HG02678 (cell line): ENCODE data around the gene TSSK2.
A peak's percentile ranks its signal among the peaks of the same experiment; 100 is the strongest.

Experiments
- ATAC-seq: cut with Tn5 transposase; IDR thresholded peaks from one replicate; pipeline ENCODE4 v1.9.1; 2021; ENCODE audit warnings: mild to moderate bottlenecking, moderate library complexity; ENCODE audit not compliant: unreplicated experiment

Gene TSSK2

DNA sequence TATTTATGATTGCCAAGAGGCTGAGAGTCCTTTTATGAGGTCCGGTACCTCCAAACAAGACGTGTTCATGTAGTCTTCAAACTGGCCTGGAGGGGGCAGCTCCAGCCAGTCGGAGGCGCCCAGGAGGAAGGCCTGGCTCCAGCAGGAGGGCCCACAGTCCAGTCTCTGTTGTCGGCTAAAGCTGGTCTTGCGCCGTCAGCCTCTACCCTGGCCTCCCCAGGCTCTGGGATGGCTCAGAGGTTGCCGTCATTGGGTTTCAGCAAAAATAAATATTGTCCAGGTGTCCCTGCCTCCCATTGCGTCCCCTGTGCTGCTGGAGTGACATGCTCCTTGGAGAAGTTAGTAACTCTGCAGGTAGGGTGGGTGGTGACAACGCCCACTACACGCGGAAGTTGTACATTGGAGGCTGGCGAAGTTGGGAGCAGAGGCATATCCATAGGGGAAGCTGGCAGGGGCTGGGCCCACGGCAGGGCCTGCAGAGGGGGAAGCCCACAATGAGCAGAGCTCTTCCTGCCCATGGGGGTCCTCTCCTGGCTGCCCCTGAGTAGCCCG lies 48.5 kb downstream of the TSSK2 start:
- ATAC-seq = peak; percentile 28

DNA sequence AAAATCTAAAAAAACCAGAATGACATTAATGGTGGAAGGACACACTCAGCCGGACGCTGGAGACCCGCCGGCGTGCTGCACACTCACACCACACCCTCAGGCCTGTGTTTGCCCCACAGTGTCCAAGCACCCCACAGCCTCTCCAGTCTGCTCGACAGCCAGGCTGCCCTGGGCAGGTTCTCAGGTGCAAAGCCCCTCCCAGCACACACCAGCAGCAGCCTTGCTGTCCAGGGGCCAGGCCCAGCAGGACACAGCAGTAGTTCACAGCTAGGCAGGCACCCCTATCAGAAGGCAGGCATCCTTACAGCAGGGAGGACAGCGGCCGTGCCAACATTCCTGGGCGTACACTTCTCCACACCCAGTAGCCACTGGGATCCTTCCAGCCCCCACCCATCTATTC lies 49.1 kb downstream of the TSSK2 start:
- ATAC-seq = no peak

DNA sequence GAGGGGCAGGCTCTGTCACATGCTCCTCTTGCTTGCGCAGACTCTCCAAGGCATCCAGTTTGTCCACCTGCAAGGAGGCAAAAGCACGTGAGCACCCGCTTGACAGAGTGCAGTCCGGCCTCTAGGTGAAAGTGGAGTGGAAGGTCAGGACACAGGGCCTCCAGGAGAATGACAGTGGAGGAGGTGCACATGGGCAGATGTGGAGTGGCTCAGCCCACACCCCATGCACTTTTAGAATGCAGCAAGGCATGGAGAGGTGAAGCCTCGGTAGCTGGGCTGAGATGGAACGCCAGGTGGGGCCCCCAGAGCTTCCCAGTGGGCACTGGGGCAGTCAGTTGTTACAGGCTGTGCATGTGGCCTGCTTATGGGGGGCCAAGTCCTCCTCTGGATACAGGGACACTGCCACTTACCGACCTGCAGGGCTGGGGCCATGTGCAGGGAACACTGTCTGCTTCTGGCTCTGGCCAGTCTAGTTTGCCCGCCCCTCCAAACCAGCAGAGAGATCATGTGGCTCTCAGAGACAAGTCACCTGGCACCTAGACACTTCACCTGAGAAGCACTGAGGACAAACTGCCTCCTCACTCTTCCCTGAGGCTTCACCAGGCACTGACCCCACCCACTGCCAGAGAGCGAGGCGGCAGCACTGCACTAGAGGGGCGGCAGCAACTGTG lies 49.8 kb downstream of the TSSK2 start:
- no peak for ATAC-seq

DNA sequence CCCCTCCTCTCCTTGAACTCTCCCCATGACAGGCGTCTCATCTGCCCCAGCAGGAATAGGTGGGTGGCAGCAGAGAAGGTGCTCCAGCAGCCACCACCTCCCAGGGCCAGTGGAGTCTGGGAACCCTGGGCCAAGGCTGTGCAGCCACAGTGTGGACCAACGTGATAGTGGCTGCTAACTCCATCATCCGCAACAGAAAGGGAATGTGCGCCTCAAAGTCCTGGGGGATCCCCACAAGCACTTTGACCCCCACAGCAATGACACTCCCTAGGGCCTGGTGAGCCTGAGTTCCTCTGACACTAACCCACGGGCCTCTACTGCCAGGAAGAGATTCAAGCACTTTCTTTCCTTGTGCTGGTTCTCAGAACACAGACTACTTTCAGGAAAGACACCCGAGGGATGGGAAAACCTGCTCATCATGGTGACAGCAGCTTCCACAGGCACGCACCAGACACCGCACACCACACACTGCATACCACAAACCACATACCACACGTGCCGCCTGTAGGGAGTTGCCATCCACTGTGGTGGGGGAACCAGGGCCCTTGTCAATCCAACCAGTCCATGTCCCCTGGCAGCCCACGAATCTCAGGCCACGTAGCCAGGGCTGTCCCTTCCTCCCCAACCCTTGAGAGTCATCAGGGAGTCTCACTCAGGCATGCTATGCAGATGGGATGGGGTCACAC lies 50.8 kb downstream of the TSSK2 start:
- ATAC-seq = no peak
